ENCODE measurements around the gene PTGER3. TPM values are rescaled to one million over a fixed set of nuclear protein-coding genes. Genes with fewer than 3 reads are reported as not detected.

PTGER3 gene
- total and polyA plus RNA-seq, 4 donors, result 0.04 to 1.6 (median 0.26) TPM

DNA sequence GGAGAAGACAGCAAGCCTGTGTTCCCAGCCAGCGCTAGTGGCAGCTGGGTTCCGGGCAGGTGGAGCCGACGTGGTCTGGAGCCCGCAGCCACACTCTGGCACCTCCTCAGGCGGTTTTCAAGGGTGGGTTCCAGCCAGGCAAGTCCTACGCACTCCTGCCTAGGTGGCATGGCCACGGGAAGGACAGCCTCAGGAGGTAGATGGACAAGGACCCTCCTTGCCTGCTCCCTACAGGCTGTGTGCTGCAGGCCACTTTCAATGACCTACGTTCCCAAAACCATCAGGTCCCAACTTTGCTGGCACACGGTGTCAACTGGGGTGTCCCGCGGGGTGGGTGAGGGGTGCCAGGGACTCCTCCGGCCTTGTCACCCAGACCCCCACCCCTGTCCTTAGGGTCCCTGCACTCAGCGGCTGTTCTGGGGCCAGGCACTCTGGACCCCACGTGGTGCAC, 6.7 kb upstream of the PTGER3 start:
- DNase-seq (ENCODE audit: low spot score), result no peak
- WGBS, result 80% methylated on average over 15 of the region's 15 CpGs

DNA sequence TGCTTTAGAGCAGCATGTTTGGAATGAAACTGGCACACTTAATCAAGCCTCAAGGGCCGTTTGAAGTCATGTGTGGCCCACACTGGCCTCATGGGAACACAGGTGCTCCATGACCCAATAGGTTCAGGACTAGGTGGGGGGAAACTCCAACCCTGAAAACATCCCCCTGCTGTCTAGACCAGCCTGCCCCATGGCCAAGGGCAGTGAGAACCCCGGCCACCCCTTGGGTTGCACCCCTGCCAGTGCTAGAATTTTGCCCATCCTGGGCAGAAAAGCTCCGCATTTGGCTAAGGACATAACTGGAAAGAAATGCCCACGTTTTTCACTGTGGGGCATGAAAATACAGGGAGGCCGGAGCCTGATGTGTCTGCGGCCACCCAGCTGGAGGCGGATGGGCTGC, 6.1 kb upstream of the PTGER3 start:
- Histone ChIP-seq H3K4me3 (ENCODE audit: low read depth in 1 of 3, low read length in 3 of 3) (no peak overlapping the region), H3K36me3 (ENCODE audit: control insufficient read depth in 4 of 4, insufficient read depth in 3 of 4, low read depth in 1 of 4, low read length in 3 of 4) (peaks cover 0 to 13% (median 5%) of the 10 kb centered on the region in 4 donors), H3K4me1 (ENCODE audit: control insufficient read depth in 4 of 4, insufficient read depth in 4 of 4, low read length in 3 of 4) (no peaks in the 10 kb centered on the region), H3K27ac (ENCODE audit: low read depth in 1 of 2, low read length in 2 of 2) (no peak overlapping the region), H3K27me3 (ENCODE audit: control insufficient read depth in 4 of 4, insufficient read depth in 4 of 4, low read length in 3 of 4) (peaks cover 0 to 3% (median 0%) of the 10 kb centered on the region in 4 donors), H3K9ac (ENCODE audit: low read depth in 1 of 2, low read length in 2 of 2) (no peak overlapping the region), H3K9me3 (ENCODE audit: control insufficient read depth in 4 of 4, low read length in 3 of 4) (no peaks in the 10 kb centered on the region)
- 71% methylated on average over 7 of the region's 7 CpGs for WGBS
- no peak for DNase-seq (ENCODE audit: low spot score)
- TF ChIP-seq FOXA1 (IDR thresholded peaks at IDR 0.05) (no peak), JUND (IDR thresholded peaks at IDR 0.05) (no peak), HNF4A (conservative IDR thresholded peaks at IDR 0.05) (no peak), YY1 (IDR thresholded peaks at IDR 0.05) (no peak), FOXA2 (IDR thresholded peaks at IDR 0.05) (no peak), TAF1 (conservative IDR thresholded peaks at IDR 0.05) (no peak), GABPA (IDR thresholded peaks at IDR 0.05 in 1 of 2, conservative IDR thresholded peaks at IDR 0.05 in 1 of 2) (no peak), RXRA (IDR thresholded peaks at IDR 0.05) (no peak), NR2F2 (IDR thresholded peaks at IDR 0.05) (no peak), HNF4G (IDR thresholded peaks at IDR 0.05) (no peak), SP1 (IDR thresholded peaks at IDR 0.05) (no peak), EGR1 (IDR thresholded peaks at IDR 0.05; ENCODE audit: low read depth in 2 of 2) (no peak)
- TF ChIP-seq, protein P1, sequence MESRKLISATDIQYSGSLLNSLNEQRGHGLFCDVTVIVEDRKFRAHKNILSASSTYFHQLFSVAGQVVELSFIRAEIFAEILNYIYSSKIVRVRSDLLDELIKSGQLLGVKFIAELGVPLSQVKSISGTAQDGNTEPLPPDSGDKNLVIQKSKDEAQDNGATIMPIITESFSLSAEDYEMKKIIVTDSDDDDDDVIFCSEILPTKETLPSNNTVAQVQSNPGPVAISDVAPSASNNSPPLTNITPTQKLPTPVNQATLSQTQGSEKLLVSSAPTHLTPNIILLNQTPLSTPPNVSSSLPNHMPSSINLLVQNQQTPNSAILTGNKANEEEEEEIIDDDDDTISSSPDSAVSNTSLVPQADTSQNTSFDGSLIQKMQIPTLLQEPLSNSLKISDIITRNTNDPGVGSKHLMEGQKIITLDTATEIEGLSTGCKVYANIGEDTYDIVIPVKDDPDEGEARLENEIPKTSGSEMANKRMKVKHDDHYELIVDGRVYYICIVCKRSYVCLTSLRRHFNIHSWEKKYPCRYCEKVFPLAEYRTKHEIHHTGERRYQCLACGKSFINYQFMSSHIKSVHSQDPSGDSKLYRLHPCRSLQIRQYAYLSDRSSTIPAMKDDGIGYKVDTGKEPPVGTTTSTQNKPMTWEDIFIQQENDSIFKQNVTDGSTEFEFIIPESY (IDR thresholded peaks at IDR 0.05), result no peak
- TF ChIP-seq, protein P2, sequence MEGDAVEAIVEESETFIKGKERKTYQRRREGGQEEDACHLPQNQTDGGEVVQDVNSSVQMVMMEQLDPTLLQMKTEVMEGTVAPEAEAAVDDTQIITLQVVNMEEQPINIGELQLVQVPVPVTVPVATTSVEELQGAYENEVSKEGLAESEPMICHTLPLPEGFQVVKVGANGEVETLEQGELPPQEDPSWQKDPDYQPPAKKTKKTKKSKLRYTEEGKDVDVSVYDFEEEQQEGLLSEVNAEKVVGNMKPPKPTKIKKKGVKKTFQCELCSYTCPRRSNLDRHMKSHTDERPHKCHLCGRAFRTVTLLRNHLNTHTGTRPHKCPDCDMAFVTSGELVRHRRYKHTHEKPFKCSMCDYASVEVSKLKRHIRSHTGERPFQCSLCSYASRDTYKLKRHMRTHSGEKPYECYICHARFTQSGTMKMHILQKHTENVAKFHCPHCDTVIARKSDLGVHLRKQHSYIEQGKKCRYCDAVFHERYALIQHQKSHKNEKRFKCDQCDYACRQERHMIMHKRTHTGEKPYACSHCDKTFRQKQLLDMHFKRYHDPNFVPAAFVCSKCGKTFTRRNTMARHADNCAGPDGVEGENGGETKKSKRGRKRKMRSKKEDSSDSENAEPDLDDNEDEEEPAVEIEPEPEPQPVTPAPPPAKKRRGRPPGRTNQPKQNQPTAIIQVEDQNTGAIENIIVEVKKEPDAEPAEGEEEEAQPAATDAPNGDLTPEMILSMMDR (IDR thresholded peaks at IDR 0.05; ENCODE audit: low read depth, low read length, missing input control), result no peak
- TF ChIP-seq, protein P3, sequence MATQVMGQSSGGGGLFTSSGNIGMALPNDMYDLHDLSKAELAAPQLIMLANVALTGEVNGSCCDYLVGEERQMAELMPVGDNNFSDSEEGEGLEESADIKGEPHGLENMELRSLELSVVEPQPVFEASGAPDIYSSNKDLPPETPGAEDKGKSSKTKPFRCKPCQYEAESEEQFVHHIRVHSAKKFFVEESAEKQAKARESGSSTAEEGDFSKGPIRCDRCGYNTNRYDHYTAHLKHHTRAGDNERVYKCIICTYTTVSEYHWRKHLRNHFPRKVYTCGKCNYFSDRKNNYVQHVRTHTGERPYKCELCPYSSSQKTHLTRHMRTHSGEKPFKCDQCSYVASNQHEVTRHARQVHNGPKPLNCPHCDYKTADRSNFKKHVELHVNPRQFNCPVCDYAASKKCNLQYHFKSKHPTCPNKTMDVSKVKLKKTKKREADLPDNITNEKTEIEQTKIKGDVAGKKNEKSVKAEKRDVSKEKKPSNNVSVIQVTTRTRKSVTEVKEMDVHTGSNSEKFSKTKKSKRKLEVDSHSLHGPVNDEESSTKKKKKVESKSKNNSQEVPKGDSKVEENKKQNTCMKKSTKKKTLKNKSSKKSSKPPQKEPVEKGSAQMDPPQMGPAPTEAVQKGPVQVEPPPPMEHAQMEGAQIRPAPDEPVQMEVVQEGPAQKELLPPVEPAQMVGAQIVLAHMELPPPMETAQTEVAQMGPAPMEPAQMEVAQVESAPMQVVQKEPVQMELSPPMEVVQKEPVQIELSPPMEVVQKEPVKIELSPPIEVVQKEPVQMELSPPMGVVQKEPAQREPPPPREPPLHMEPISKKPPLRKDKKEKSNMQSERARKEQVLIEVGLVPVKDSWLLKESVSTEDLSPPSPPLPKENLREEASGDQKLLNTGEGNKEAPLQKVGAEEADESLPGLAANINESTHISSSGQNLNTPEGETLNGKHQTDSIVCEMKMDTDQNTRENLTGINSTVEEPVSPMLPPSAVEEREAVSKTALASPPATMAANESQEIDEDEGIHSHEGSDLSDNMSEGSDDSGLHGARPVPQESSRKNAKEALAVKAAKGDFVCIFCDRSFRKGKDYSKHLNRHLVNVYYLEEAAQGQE (IDR thresholded peaks at IDR 0.05), result no peak
- TF ChIP-seq, protein P4, sequence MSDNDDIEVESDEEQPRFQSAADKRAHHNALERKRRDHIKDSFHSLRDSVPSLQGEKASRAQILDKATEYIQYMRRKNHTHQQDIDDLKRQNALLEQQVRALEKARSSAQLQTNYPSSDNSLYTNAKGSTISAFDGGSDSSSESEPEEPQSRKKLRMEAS (IDR thresholded peaks at IDR 0.05), result no peak

More for the DNA sequence above, 6.7 kb upstream of the PTGER3 start:
- Histone ChIP-seq H3K4me3 (ENCODE audit: low read depth in 1 of 3, low read length in 3 of 3) (no peak overlapping the region), H3K4me1 (ENCODE audit: control insufficient read depth in 4 of 4, insufficient read depth in 4 of 4, low read length in 3 of 4) (no peaks in the 10 kb centered on the region), H3K9ac (ENCODE audit: low read depth in 1 of 2, low read length in 2 of 2) (no peak overlapping the region), H3K27ac (ENCODE audit: low read depth in 1 of 2, low read length in 2 of 2) (no peak overlapping the region), H3K36me3 (ENCODE audit: control insufficient read depth in 4 of 4, insufficient read depth in 3 of 4, low read depth in 1 of 4, low read length in 3 of 4) (peaks cover 0 to 19% (median 10%) of the 10 kb centered on the region in 4 donors), H3K9me3 (ENCODE audit: control insufficient read depth in 4 of 4, low read length in 3 of 4) (no peaks in the 10 kb centered on the region), H3K27me3 (ENCODE audit: control insufficient read depth in 4 of 4, insufficient read depth in 4 of 4, low read length in 3 of 4) (no peaks in the 10 kb centered on the region)
- TF ChIP-seq FOXA1 (IDR thresholded peaks at IDR 0.05), result no peak
- TF ChIP-seq, protein P5, sequence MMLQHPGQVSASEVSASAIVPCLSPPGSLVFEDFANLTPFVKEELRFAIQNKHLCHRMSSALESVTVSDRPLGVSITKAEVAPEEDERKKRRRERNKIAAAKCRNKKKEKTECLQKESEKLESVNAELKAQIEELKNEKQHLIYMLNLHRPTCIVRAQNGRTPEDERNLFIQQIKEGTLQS (IDR thresholded peaks at IDR 0.05), result no peak
- TF ChIP-seq, protein P1 (IDR thresholded peaks at IDR 0.05), result no peak
- no peak for TF ChIP-seq TAF1 (conservative IDR thresholded peaks at IDR 0.05)
- TF ChIP-seq GABPA (IDR thresholded peaks at IDR 0.05 in 1 of 2, conservative IDR thresholded peaks at IDR 0.05 in 1 of 2), result no peak
- no peak for TF ChIP-seq HNF4A (conservative IDR thresholded peaks at IDR 0.05)
- TF ChIP-seq, protein P4 (IDR thresholded peaks at IDR 0.05), result no peak
- TF ChIP-seq SP1 (IDR thresholded peaks at IDR 0.05), result no peak
- TF ChIP-seq JUND (IDR thresholded peaks at IDR 0.05), result no peak
- TF ChIP-seq RXRA (IDR thresholded peaks at IDR 0.05), result no peak

Measured in liver (tissue), 9 donors.